Measurements from ENCODE around the gene PLAGL2.

DNA sequence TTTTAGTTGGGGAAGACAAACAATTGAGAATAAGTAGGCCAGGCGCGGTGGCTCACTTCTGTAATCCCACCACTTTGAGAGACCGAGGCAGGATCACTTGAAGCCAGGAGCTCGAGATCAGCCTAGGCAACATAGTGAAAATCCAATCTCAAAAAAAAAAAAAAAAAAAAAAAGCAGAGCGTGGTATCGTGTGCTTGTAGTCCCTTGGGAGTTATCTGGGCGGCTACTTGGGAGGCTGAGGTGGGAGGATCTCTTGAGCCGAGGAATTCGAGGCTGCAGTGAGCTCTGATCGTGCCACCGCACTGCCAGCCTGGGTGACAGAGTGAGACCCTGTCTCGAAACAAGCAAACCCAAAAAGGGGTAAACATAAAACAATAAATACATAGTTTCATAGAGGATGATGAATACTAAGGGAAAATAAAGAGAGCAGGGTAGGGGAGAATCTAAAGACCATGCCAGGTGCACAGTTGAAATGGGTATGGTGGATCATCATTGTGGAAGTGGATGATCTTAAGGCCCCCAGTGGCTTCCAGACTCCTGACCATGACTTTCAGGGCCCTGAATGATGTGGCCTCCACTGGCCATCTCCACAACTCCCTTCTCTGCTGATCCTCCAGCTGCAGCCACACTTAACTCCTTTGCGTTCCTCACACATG is 1.1 kb upstream of the PLAGL2 start:
- TF ChIP-seq, protein P1, sequence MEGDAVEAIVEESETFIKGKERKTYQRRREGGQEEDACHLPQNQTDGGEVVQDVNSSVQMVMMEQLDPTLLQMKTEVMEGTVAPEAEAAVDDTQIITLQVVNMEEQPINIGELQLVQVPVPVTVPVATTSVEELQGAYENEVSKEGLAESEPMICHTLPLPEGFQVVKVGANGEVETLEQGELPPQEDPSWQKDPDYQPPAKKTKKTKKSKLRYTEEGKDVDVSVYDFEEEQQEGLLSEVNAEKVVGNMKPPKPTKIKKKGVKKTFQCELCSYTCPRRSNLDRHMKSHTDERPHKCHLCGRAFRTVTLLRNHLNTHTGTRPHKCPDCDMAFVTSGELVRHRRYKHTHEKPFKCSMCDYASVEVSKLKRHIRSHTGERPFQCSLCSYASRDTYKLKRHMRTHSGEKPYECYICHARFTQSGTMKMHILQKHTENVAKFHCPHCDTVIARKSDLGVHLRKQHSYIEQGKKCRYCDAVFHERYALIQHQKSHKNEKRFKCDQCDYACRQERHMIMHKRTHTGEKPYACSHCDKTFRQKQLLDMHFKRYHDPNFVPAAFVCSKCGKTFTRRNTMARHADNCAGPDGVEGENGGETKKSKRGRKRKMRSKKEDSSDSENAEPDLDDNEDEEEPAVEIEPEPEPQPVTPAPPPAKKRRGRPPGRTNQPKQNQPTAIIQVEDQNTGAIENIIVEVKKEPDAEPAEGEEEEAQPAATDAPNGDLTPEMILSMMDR (conservative IDR thresholded peaks at IDR 0.05; ENCODE audit: low read depth, low read length), result no peak
- no peak for TF ChIP-seq EZH2 (IDR thresholded peaks at IDR 0.05; ENCODE audit: borderline replicate concordance, low read depth, low read length, poor library complexity, severe bottlenecking)

Data from A673 (cell line).